Heart left ventricle (tissue), 16 donors: ENCODE data around the gene PMM2. TPM values are rescaled to one million over a fixed set of nuclear protein-coding genes. Genes with fewer than 3 reads are reported as not detected.
"Not testable (repeated sequence)": the region's sequence is repeated elsewhere in the genome, so short reads cannot be mapped to it uniquely, and the experiment has no call there.

Source experiments
- ATAC-seq, 4 donors: fragments of 200-7000 bp; cut with Tn5 transposase; one replicate each; pipeline ENCODE4 v1.9.1; 2020 to 2022; ENCODE audit warnings: moderate library complexity in 4 of 4, mild to moderate bottlenecking in 3 of 4, moderate number of reproducible peaks in 1 of 4
- DNase-seq, 5 donors: peaks; one replicate each; pipeline ENCODE4 v3.0.0-alpha.2; 2020
- H3K27ac ChIP-seq, 12 donors: fragments of 200-600 bp; sonication (generic) in 4 of 12; one replicate each; pipeline versions ENCODE4 v1.5.0 to v1.8.0; 2016 to 2022; ENCODE audit warnings: mild to moderate bottlenecking in 2 of 12
- H3K27me3 ChIP-seq, 9 donors: fragments of 200-600 bp; sonication (generic) in 2 of 9; one replicate each; pipeline versions ENCODE4 v1.5.1 to v1.8.0; 2016 to 2022; ENCODE audit warnings: mild to moderate bottlenecking in 3 of 9
- H3K36me3 ChIP-seq, 9 donors: fragments of 200-600 bp; sonication (generic) in 2 of 9; one replicate each; pipeline versions ENCODE4 v1.5.0 to v1.8.0; 2018 to 2022; ENCODE audit warnings: mild to moderate bottlenecking in 2 of 9
- H3K4me1 ChIP-seq, 12 donors: fragments of 200-600 bp; sonication (generic) in 4 of 12; one replicate each; pipeline versions ENCODE4 v1.5.0 to v1.8.0; 2016 to 2022; ENCODE audit warnings: mild to moderate bottlenecking in 3 of 12
- H3K4me3 ChIP-seq, 12 donors: fragments of 200-600 bp; sonication (generic) in 4 of 12; one replicate each; pipeline versions ENCODE4 v1.5.0 to v1.8.0; 2017 to 2022; ENCODE audit warnings: mild to moderate bottlenecking in 9 of 12, moderate library complexity in 4 of 12
- H3K9me3 ChIP-seq, 12 donors: fragments of 200-600 bp; sonication (generic) in 4 of 12; one replicate each; pipeline versions ENCODE4 v1.5.0 to v1.8.0; 2016 to 2022; ENCODE audit warnings: mild to moderate bottlenecking in 1 of 12
- CTCF ChIP-seq, 12 donors: fragments of 200-600 bp; sonication (generic) in 4 of 12; IDR thresholded peaks; one replicate each; pipeline versions ENCODE4 v1.5.0 to v1.8.0; 2018 to 2022; ENCODE audit warnings: antibody characterized with exemption in 12 of 12, mild to moderate bottlenecking in 5 of 12
- POLR2A ChIP-seq, 2 donors: fragments of 450-650 bp; IDR thresholded peaks; one replicate each; pipeline ENCODE4 v1.6.1; 2017; ENCODE audit warnings: antibody characterized with exemption in 2 of 2, mild to moderate bottlenecking in 2 of 2, moderate library complexity in 2 of 2
- WGBS, 4 donors: extraction: QIAGEN DNeasy Blood & Tissue Kit in 2 of 4; methylation state at CpG; one replicate each; pipeline versions ENCODE4 v1.1.5 to v1.1.7; 2013 to 2018; 5-methylcytosine and 5-hydroxymethylcytosine counted together
- intact Hi-C, 10 donors: fragments of 100-400 bp; cut with DNase I; formaldehyde crosslinking; loops; one replicate each; pipeline versions ENCODE4 v1.11.1 to v1.14.2; 2022
- polyA plus RNA-seq, 2 donors: library from polyadenylated mRNA; stranded (reverse); fragments of 200-250 nt; gene quantifications; one replicate each; pipeline ENCODE4 v1.2.3, GENCODE V29; 2013
- total RNA-seq, 9 donors: library from RNA; depleted of rRNA in 2 of 9; stranded (reverse); fragments of >200 nt in 2 of 9; fragmentation: NEBNext Ultra II Directional in 3 of 9; extraction: Animal tissue kit (Norgen Biotek cat#: 25700) in 3 of 9; gene quantifications; one replicate each; pipeline versions ENCODE4 v1.1.0 to v1.2.4, GENCODE V29; 2016 to 2023
- donor health status: ischemic (EF 13 %, LVEDD 7.1; RV severe dilation, severe dysfunction).
- donor health status: healthy with polysubstance abuse.
- donor health status: DM: no; HTN: yes; CAD: no.
- donor health status: DM: no; HTN: no; CAD: no.
- donor health status: ischemic (EF 25% LVEDD 6.9; RV normal size, moderate dysfunction).
- donor health status: ischemic (EF 25% LVEDD 5.7; RV mildly dilated, moderate dysfunction).
- donor health status: healthy.
- donor health status: DM: yes; HTN: yes; CAD: no.
- donor health status: ischemic (EF 35%, LVEDD 5.7; RV mildly dilated, moderate dysfunction).
- donor health status: nonischemic (EF 11% LVEDD 7.7; RV severe dilation, severe dysfunction).
- donor health status: DM: yes; HTN: yes; CAD: no.
- donor health status: PGD.
- donor health status: ischemic (EF 29% LVEDD 5.4; RV normal size, mild dysfunction).
- donor health status: nonischemic (EF 23%, LVEDD 6.1; RV moderate dilation, normal function).

PMM2 gene
- total and polyA plus RNA-seq, 11 donors = 9.8 to 29.4 (median 13.4) TPM

GRCh38 chr16:8869212-8869987, 71.8 kb downstream of the PMM2 start:
- DNase-seq = no peak
- Histone ChIP-seq H3K27ac (peak overlapping the region in 9 of 12 donors; percentile 36 to 94 (median 90)), H3K27me3 (no peaks in the 10 kb centered on the region), H3K9me3 (no peaks in the 10 kb centered on the region), H3K36me3 (no peaks in the 10 kb centered on the region), H3K4me3 (peak overlapping the region; percentile 38 to 97 (median 74)), H3K4me1 (peaks cover 0 to 57% (median 34%) of the 10 kb centered on the region in 12 donors)
- 29 to 36% (median 32%) methylated on average over 29 to 37 of the region's 37 CpGs for WGBS, 4 donors
- intact Hi-C loops = loop anchor here in 6 of 10 donors (2.0 to 5.0 kb wide), 3 partner anchors 27 to 73 kb away; partner anchors contain the start of genes PMM2 (in 6 of the 6) and TMEM186 (in 6 of the 6)
- no peak for TF ChIP-seq CTCF (IDR thresholded peaks at IDR 0.05)
- TF ChIP-seq POLR2A (IDR thresholded peaks at IDR 0.05) = no peak
- no peak for ATAC-seq

GRCh38 chr16:8869988-8870241, 72.3 kb downstream of the PMM2 start:
- H3K9me3 ChIP-seq, ATAC-seq, H3K4me3 ChIP-seq, H3K27ac ChIP-seq, DNase-seq, H3K36me3 ChIP-seq, H3K27me3 ChIP-seq: not testable (repeated sequence)
- 96 to 99% (median 98%) methylated on average over 10 of the region's 10 CpGs for WGBS, 4 donors
- intact Hi-C loops = loop anchor here in 7 of 10 donors (2.0 to 5.0 kb wide), 3 partner anchors 27 to 73 kb away; partner anchors contain the start of genes PMM2 (in 7 of the 7) and TMEM186 (in 7 of the 7)
- H3K4me1 ChIP-seq = peaks cover 0 to 52% (median 29%) of the 10 kb centered on the region in 12 donors

GRCh38 chr16:8872071-8872470, 74.4 kb downstream of the PMM2 start:
- intact Hi-C loops = loop anchor here in 1 of 10 donors (5.0 kb wide), 1 partner anchor 75 kb away; the partner anchor contains the start of genes PMM2 and TMEM186
- no peak for ATAC-seq
- no peak for DNase-seq
- Histone ChIP-seq H3K36me3 (no peaks in the 10 kb centered on the region), H3K27ac (no peak overlapping the region), H3K27me3 (no peaks in the 10 kb centered on the region), H3K4me1 (peaks cover 0 to 33% (median 8%) of the 10 kb centered on the region in 12 donors), H3K4me3 (no peak overlapping the region), H3K9me3 (no peaks in the 10 kb centered on the region)
- no peak for TF ChIP-seq POLR2A (IDR thresholded peaks at IDR 0.05)
- 89 to 98% (median 96%) methylated on average over 5 of the region's 5 CpGs for WGBS, 4 donors

- peaks cover 0 to 23% (median 6%) of the 10 kb centered on the region in 12 donors for H3K4me1 ChIP-seq
- no peak overlapping the region for H3K27ac ChIP-seq
- TF ChIP-seq POLR2A (IDR thresholded peaks at IDR 0.05) (no peak), CTCF (IDR thresholded peaks at IDR 0.05) (peak in 1 of 12 donors; percentile 18)
- 85 to 90% (median 89%) methylated on average over 22 of the region's 22 CpGs for WGBS, 4 donors
- H3K9me3 ChIP-seq = no peaks in the 10 kb centered on the region
- H3K36me3 ChIP-seq = no peaks in the 10 kb centered on the region
- no peaks in the 10 kb centered on the region for H3K27me3 ChIP-seq
- DNase-seq (no peak), ATAC-seq (no peak)
- intact Hi-C loops = loop anchor here in 1 of 10 donors (5.0 kb wide), 1 partner anchor 76 kb away; the partner anchor contains the start of genes PMM2 and TMEM186
- no peak overlapping the region for H3K4me3 ChIP-seq
Observed at GRCh38 chr16:8872967-8873865, 75.6 kb downstream of the PMM2 start.

- not testable (repeated sequence) for H3K4me3 ChIP-seq, ATAC-seq, H3K27ac ChIP-seq, H3K9me3 ChIP-seq, DNase-seq, H3K27me3 ChIP-seq, H3K36me3 ChIP-seq
- 90 to 97% (median 95%) methylated on average over 7 of the region's 7 CpGs for WGBS, 4 donors
- intact Hi-C loops = loop anchor here in 1 of 10 donors (5.0 kb wide), 1 partner anchor 77 kb away; the partner anchor contains the start of genes PMM2 and TMEM186
- peaks cover 0 to 23% (median 6%) of the 10 kb centered on the region in 12 donors for H3K4me1 ChIP-seq
Observed at GRCh38 chr16:8873866-8874195, 76.2 kb downstream of the PMM2 start.
